Retina (tissue), 1 donor: Measurements from ENCODE around the gene RRN3.
"Not testable (repeated sequence)": the region's sequence is repeated elsewhere in the genome, so short reads cannot be mapped to it uniquely, and the experiment has no call there.

Experiments used
- DNase-seq: peaks from one replicate; pipeline ENCODE4 v3.0.0-alpha.2; 2016

Gene RRN3

DNA sequence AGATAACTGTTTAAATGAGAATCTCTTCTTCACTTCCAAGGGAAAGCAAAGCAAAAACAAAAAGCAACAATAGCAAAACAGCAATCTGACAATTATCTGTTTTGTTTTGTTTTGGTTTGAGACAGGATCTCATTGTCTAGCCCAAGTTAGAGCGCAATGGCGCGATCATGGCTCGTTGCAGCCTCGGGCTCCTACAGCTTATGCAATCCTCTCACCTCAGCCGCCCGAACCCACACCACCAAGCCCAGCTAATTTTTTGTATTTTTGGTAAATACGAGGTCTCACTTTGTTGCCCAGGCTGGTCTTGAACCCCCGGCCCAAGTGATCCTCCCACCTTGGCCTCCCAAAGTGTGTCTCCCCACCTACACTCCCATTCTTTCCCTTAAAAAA, 2.5 kb upstream of the RRN3 start:
- not testable (repeated sequence) for DNase-seq

DNA sequence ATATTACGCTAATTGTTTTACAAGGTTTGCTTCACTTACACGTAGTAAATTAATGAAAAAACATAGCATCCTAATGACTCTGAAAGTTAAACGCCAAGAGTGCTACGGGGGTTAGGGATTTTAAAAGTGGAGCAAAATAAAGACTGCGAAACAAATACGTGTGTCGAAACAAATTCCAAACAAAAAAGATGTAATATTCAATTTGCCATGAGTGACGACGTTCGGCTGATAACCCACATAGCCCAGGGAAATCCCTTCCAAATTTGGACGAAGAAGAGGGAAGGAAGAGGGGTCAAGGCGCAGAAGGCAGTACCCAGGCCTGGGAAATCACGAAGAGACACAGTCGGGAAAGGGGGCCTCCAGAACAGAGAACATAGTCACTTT, 509 bp downstream of the RRN3 start:
- DNase-seq: not testable (repeated sequence)

DNA sequence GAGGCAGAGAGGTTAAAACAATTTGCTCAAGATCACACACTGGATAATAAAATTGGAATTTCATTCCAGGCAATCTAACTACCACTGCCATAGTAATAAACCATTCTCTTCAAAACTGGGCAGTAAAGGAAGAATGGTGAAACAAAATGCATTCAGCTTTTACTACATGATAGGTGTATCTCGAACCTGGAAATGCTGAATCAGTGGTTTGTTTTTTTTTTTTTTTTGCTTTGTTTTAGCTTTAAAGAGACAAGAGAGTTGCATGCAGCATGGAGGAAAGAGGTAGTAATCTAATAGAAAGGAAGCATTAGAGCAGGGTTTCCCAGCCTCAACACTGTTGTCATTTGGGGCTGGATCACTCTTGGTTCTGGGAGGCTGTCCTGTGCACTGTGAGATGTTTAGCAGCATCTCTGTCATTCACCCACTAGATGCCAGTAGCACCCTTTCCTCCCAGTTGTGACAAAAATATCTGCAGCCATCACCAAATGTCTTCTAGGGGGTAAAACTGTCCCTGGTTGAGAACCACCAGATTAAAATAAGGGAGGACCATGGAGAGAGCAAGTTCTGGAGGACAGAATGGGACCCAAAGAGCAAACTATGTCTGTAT, 3.3 kb downstream of the RRN3 start:
- not testable (repeated sequence) for DNase-seq

DNA sequence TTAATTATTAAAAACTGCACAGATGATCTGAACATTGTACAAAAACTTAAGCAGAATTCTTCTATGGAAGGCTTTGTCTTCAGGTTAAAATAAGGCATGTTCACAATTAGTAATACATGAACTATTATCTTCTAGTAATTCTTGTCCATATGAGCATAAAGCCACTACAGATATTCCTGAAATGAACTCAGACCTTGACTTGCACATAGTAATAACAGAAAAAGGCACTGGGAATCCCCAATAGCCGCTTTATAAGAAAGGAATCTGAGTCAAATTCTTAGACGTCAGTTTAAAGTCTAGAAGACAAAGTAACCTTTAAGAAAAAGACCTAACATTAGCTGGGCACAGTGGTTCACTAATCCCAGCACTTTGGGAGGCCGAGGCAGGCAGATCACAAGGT, 11.3 kb downstream of the RRN3 start:
- DNase-seq: not testable (repeated sequence)

DNA sequence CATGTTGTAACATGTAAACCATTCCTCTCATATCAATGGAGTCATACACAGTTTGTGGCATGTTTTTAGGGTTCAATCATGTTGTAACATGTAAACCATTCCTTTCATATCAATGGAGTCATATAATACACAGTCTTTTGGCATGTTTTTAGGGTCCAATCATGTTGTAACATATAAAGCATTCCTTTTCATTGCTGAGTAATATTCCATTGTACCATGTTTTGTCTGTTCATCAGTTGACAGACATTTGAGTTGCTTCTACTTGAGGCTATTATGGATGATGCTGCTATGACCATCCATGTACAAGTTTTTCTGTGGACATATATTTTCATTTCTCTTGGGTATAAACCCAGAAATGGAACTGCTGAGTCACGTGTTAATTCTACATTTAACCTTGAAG, 13.2 kb downstream of the RRN3 start:
- DNase-seq: not testable (repeated sequence)

- not testable (repeated sequence) for DNase-seq
These were observed 17.9 kb downstream of the RRN3 start for GRCh38 chr16:15076161-15076560.

DNA sequence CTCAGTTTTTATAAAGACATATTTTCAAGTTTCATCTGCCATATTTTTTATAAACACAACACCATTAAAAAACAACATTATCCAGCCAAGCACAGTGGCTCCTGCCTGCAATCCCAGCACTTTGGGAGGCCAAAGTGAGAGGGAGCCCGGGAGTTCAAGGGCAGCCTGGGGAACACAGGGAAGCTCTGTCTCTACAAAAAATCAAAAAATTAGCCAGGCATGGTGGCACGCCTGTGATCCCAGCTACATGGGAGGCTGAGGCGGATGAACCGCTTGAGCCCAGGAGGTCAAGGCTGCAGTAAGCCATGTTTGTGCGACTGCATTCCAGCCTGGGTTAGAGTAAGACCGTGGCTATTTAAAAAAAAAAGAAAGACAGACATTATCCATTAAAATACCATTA, 21.0 kb downstream of the RRN3 start:
- DNase-seq: no peak

DNA sequence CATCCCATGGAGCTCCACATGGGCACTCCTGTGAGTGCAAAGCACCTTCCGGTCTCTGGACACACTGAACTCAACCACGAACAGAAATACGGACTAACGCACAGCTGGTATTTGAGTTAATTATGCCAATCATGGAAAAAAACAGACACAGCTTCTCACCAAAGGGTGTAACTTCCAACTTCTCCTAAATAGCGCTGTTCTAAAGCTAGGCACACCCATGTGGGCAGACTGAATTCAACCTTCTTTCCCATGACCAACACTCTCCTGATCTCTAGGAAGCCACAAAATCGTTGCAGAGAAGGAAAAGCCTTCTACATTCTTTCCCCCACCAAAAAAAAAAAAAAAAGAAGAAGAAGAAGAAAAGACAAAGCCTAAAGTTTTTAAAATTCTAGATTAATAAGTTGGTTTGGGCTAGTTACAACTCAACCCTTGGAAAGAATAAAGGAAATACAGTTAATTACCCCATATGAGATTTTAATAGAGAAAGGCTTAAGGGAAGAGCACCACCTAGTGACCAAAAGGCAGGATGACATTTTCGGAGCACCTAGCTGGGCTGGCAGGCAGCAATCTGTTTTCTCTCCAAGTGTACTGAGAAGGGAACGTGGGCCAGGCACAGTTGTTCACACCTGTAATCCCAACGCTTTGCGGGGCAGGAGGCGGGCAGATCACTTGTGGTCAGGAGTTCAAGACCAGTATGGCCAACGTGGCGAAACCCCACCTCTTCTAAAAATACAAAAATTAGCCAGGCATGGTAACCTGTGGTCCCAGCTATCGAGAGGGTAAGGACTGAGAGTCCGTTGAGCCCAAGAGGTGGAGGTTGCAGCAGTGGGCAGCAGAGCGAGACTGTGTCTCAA, 21.9 kb downstream of the RRN3 start:
- DNase-seq: peak; percentile 31

GRCh38 chr16:15071013-15071412, 23.1 kb downstream of the RRN3 start:
- not testable (repeated sequence) for DNase-seq

- DNase-seq: not testable (repeated sequence)
These were observed 27.4 kb downstream of the RRN3 start for GRCh38 chr16:15066690-15067089.

DNA sequence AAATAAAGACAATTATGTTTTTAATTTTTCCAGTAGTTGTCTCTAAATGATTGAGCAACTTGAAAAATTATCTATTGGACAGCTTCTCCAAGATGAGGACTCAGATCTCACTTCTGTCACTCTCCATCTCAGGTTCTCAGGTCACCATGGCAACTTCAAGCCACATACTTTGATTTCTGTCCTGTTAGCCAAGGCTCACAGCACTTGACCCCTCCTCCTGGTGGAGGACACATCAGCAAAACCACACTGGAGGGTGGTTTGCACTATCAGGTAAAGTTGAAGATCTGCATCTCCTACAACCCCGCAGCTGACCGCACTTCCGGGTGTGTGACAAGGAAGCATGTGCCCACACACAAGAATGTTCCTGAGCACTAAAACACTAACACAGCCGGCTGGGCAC, 28.1 kb downstream of the RRN3 start:
- DNase-seq: not testable (repeated sequence)

GRCh38 chr16:15062085-15062810, 31.8 kb downstream of the RRN3 start:
- not testable (repeated sequence) for DNase-seq

DNA sequence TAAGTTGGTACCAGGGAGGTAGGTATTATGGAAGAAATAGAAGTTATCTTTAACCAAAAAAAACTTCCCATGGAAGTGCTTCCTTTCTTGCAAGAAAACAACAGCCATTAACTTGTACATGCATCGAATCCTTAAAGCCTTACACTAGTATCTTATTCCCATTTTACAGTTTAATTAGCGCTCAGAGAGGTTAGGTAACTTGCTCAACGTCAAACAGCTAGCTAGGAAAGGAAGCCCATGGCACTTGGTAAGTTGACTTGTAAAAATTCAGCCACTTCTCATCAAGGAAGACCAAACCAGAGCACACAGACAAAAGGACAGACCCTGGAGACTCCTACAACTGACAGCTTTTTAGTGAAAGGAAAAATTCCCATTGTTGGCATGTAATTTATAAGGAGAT, 34.7 kb downstream of the RRN3 start:
- DNase-seq: no peak

DNA sequence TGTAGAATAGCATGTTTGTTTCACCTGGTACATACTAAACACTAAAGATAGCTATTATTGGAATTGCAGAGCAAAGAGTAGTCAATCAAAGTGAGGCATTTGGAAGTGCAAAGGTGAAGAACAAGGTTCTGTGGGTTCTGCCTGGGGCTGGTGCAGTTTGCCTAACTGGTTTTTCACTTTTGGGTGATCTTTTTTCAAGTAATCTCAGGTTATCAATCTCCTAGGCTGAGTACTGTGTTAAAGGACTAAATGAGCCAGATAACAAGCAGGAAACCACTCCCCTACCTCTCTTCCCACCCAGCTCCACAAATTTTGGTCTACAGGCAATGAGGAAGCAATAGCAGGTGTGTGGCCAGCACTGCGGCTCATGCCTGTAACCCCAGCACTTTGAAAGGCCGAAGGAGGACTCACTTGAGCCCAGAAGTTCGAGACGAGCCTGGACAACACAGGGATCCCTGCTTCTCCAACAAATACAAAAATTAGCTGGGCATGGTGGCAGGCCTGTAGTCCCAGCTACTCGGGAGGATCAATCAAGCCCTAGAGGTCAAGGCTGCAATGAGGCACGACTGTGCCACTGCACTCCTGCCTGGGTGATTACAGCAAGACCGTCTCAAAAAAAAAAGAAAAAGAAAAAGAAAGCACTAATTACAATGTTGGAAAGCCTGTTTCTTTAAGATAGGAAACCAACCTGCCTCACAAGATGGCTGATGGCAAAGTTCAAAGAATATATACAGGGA, 36.2 kb downstream of the RRN3 start:
- no peak for DNase-seq

DNA sequence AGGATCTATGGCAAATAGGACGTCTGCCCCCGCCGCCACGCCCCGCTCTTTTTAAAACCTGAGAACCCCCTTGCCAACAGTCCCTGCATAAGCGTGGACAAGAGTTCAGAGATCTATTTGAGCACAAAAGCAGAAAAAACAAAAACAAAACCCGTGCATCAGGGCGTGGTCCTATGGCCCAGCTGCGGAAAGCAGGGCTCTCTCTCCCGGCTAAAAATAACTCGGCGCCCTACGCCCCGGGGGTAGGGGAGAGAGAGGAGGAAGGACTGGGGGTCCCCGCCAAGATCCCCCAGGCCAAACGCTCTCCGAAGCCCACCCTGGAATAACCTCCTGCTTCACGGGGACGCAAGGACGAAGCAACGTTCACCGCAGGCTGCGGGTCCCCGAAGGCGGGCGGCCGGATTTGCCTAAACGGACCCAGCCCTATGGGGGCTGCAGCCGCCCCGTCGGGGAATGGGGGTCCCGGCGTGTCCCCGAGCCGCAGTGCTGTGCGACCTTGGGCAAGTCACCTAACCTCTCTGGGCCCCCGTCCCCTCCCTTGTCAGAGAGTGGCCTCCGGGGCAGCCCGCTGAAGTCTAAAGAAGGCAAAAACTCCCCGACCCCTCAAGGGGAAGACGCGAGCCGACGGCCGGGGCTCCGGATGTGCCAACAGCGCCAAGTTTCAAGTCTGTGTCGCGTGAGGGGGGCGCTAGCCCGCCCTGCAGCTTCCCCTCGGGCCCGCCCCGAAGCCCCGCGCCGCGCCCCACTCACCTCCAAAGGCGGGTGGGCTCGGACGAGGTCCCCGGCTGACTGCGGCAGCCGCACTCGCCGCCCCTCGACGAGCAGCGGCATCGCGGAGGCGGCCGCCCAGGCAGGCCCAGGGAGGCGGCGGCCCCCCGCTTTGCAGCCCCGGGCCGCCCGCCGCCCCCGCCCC, 38.7 kb downstream of the RRN3 start:
- DNase-seq: peak; percentile 66

GRCh38 chr16:15054357-15055140, 39.5 kb downstream of the RRN3 start:
- no peak for DNase-seq

DNA sequence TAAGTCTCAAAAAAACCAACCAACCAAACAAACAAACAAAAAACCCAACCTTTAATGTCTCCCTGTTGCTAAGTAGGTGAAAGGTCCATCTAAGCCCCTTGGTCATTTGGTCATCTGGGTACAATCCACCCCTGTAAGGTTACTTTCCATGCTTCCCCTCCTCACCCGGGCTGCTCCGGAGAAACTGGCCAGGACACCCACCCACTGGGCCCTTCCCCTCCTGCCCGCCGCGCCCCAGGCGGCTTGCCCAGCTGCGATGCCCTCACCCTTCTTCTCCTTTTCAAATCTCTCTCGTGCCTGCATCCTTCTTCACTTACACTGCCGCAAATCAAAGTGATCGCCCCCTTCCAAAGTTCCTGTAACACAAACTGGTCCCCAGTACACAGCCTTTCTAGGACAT, 40.2 kb downstream of the RRN3 start:
- DNase-seq: no peak

DNA sequence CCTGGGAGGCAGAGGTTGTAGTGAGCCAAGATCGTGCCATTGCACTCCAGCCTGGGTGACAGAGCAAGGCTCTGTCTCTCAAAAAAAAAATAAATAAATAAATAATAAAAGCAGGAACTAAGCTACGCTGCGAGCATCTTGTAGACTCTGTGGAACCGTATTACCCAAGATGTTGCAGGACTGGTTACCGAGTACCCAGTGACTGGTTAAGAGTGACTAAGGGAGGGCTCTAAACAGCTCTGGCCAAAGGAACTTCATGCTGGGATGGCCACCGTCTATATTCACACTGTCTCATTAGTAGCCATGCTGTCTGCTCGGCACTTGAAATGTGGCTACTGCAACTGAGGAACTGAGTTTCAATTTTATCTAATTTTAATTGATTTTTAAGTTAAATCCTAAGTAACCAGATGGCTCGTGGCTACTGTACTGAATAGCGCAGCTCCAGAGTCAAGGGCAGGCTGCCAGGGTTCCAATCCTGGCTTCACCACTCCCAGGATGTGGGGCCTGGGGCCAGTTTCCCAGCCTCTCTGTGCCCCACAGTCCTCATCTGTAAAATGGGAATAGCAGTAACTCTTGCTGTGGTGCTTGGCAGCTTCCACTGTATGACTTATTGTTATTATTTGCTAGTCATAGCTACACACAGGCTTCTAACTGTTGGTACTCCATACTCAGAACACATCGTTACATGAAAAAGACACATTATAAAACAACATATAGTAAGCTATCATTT, 41.2 kb downstream of the RRN3 start:
- DNase-seq: no peak

DNA sequence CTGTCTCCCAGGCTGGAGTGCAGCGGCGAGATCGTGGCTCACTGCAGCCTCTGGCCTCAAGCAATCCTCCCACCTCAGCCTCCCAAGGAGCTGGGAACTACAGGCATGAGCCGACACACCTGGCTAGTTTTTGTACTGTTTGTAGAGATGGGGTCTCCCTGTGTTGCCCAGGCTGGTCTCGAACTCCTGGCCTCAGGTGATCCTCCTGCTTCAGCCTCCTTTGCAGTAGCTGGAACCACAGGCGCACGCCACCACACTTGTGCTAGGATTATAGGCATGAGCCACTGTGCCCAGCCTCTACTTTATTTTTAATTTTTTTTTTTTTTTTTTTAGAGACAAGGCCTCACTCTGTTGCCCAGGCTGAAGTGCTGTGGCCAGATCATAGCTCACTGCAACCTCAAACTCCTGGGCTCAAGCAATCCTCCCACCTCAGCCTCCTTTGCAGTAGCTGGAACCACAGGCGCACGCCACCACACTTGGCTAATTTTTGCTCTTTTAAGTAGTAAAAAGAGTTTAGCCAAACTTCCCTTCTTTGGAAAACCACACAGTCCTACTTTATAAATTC, 42.6 kb downstream of the RRN3 start:
- no peak for DNase-seq

GRCh38 chr16:15050440-15050839, 43.6 kb downstream of the RRN3 start:
- not testable (repeated sequence) for DNase-seq
